GM12873 (cell line): ENCODE measurements around the gene SLC22A4.

Experiments
- TF ChIP-seq, protein P1 (sequence below): IDR thresholded peaks from 2 replicates; pipeline ENCODE4 v1.5.1; 2012; ENCODE audit warnings: low read depth, mild to moderate bottlenecking, moderate library complexity, low read length, control low read depth; ENCODE audit not compliant: insufficient read depth; ENCODE audit errors: missing control alignments

Gene SLC22A4

DNA sequence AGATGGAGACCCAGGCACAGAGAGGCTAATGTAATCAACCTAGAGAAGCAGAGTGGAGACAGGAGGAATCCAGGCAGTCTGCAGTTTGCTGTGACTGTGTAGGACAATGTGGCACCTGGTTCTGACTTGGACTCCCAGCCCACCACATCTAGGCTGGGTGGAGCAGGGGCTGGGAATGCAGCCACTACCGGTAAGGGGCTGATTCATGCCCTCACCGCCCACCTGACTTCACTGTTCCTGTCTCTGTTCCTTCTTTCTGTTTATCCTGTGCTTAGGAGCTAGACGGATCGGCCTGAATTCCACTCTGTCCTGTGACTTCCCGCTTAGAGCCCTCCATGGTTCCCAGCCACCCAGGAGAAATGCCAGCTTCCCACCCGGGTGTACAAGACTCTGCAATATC lies 34.1 kb upstream of the SLC22A4 start:
- TF ChIP-seq, protein P1, sequence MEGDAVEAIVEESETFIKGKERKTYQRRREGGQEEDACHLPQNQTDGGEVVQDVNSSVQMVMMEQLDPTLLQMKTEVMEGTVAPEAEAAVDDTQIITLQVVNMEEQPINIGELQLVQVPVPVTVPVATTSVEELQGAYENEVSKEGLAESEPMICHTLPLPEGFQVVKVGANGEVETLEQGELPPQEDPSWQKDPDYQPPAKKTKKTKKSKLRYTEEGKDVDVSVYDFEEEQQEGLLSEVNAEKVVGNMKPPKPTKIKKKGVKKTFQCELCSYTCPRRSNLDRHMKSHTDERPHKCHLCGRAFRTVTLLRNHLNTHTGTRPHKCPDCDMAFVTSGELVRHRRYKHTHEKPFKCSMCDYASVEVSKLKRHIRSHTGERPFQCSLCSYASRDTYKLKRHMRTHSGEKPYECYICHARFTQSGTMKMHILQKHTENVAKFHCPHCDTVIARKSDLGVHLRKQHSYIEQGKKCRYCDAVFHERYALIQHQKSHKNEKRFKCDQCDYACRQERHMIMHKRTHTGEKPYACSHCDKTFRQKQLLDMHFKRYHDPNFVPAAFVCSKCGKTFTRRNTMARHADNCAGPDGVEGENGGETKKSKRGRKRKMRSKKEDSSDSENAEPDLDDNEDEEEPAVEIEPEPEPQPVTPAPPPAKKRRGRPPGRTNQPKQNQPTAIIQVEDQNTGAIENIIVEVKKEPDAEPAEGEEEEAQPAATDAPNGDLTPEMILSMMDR: no peak

DNA sequence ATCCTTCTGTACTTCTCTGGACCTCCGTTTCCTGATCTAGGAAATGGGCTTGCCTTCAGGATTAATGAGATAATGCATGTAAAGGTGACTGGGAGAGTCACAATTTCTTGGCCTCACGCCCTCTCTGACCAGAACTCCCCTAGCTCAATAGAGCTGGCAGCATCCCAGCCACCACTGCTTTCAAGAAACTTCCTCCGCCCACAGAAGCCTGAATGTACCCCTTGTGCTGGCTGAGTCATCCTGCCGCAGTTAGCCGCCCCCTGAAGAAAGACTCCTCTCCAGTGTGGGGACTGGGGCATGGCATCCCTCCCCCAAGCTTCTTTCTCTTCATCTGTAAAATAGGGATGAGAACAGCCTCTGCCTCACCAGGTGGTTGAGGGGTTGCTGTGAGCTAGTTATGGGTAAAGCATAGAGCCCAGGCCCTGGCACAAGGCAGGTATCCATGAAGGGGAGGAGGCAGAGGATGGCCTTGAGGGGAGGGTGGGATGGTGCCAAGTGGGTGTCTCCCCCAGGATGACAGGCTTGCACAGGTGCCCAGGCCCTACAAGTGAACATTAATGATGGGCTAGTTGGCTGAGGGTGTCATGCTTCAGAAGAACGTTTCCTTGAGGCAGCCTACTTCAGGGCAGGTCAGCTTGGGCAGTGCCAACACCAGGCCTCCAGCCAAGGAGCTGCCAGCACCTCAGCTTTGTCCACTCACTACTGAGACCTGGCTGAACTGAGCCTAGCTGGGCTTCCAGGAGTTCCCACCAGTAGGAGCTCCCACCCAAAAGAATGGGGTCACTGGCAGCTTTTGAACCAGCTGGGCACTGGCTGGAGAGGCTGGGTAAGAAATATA lies 33.3 kb upstream of the SLC22A4 start:
- TF ChIP-seq, protein P1: no peak

DNA sequence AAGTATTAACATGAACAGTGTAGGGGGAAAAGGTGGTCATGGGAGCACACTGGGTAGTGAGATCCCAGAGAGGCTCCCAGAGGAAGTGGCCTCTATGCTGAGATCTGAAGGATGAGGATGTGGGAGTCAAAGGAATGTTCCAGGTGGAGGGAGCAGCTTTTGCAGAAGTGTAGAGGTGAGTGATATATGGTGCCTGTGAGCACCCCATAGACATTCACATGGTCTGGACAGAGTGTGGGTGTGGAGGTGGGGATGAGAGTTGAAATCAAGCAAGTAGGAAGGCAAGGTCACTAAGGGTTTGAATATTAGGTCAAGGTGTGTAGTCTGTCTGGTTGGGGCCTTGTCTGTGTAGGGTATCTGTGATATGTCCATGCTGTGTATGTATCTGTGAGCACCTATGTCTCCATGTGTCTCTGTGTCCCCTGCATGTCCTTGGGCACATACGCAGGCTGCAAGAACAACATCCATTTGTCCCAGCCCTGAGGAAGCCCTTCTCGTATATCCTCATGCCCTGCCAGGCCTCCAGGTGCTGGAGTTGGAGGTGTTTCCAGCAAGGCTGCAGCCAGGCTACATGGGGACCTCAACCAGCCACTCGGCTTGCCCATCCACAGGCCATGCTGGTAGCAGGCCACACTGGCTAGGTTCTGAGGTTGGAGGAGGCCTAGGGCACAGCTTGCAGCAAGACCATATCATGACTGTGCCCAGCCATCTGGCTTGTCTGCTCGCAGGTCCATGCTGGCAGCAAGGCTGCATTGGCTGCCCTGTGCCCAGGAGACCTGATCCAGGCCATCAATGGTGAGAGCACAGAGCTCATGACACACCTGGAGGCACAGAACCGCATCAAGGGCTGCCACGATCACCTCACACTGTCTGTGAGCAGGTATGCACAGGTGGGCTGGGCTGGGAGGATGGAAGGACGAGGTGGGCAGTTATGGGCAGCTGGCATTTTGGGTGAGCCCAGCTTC lies 32.0 kb upstream of the SLC22A4 start:
- TF ChIP-seq, protein P1: no peak

DNA sequence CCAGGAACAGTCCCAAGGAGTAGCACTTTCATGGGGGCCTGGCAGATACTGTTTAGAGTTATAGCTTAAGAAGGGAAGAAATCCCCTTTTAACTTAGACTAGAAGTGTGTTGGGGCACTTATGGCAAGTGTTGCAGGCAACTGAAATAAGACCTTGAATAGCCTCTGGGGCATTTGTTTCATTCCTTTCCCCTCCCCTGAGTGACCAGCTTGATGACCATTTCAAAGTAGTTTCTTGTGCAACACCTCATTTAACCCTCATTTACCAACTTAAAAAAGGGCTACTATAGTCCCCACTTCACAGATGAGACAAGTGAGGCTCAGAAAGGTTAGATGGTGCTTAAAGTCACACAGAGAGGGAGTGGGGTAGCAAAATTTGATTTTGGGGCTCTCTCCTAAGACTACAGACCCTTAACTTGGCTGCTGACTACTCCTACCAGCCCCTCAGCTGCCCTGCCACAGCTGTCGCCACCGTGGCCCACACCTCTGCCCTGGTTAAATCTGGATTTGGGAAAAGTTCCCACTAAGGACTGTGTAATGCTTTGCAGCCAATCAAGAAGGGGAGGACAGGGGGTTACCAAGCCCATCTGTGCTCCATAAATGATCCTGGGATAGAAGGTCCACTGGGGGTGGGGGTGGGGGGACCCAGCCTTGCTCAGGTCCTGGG lies 31.2 kb upstream of the SLC22A4 start:
- TF ChIP-seq, protein P1: no peak

DNA sequence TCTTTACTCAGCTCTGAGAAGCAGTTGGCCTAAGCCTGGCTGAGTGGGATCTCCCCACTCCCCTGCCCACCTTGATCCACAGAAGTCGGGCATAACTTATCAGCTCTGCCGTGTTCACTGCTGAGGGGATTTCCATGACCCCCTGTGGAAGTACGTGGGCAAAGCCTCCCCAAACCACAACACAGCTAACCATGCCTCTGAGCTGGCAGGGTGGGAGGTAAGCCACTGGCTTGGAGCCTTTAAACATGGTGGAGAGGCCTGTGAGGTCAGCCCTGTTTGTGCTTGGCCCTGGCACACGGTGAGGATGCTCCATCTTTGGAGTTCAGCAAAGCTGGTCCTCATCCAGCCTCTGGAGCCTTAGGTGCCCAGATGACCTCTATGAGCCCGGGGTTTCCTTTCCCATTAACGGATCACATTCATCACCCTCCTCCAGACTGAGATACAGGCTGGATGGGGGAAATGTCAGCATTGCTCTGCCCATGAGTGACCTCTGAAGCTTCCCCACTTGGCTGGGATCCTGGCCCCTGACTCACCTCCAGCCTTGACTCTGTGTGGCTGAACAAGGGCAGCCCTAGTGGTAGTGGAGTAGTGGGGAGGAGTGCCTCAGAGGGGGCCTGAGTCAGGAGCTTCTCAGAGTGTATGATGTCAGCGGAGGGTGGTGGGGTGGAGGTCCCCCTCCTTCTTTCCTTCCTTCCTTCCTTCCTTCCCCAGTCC lies 30.5 kb upstream of the SLC22A4 start:
- TF ChIP-seq, protein P1: no peak

DNA sequence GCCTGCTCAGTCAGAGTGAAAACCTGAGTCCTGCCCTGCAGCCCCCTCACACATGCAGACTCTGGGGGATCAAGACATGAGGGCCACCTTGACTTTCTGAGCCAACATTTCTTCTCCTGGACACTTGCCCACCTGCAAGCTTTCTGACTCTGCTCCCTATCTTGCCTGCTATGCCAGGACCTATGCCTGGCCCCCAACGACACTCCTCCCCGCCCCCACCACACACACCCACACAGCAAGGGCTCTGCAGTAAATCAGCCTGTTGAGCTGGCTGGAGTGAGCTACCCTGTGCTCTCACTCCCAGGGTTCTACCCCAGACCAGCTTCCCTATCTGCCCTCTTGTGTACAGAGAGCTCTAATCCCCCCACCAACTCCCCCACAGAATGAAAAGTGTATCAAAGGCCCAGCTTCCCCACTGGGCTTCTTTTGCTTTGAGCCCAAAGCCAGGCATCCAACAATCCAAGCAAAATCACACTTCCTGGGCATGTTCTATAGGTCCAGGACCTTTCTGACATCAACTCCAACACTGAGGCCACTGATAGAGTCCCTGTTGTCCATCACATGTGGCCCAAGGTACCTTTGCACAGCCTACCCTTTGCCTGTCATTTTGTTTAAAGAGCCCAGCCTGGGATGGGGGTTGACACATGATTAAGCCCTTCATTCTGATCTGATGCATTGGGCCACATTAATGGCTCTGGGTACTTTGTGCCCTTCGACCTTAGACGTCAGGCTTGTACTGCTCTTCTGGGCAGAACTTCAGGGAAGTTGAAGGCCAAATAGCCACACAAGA lies 29.5 kb upstream of the SLC22A4 start:
- TF ChIP-seq, protein P1: no peak
